Dendritic cell treated with granulocyte-macrophage colony-stimulating factor and Interleukin-4, amounts not matched to agents 40 ng/mL and 50 ng/mL, for 4 days (primary cell): ENCODE data around the gene TRMT61A.

ENCODE experiments used
- H3K27ac Mint-ChIP-seq: one replicate; pipeline ENCODE4 v1.8.0; 2022; ENCODE audit warnings: mild to moderate bottlenecking, mixed read lengths
- H3K27me3 Mint-ChIP-seq: one replicate; pipeline ENCODE4 v1.8.0; 2022; ENCODE audit warnings: mild to moderate bottlenecking, mixed read lengths
- H3K36me3 Mint-ChIP-seq: one replicate; pipeline ENCODE4 v1.8.0; 2022; ENCODE audit warnings: low read depth, mixed read lengths
- H3K4me1 Mint-ChIP-seq: one replicate; pipeline ENCODE4 v1.8.0; 2022; ENCODE audit warnings: low read depth, mixed read lengths
- H3K4me3 Mint-ChIP-seq: one replicate; pipeline ENCODE4 v1.8.0; 2022; ENCODE audit warnings: mild to moderate bottlenecking, moderate library complexity, mixed read lengths
- H3K9me3 Mint-ChIP-seq: one replicate; pipeline ENCODE4 v1.8.0; 2022; ENCODE audit warnings: mixed read lengths
- intact Hi-C: fragments of 100-400 bp; cut with micrococcal nuclease; formaldehyde crosslinking; loops from one replicate; pipeline ENCODE4 v1.15.0; 2022

TRMT61A gene

GRCh38 chr14:103581206-103581605 is 52.2 kb downstream of the TRMT61A start:
- Mint-ChIP-seq H3K27me3 (no peaks in the 10 kb centered on the region), H3K9me3 (no peaks in the 10 kb centered on the region), H3K4me3 (no peak overlapping the region), H3K36me3 (peaks cover 77% of the 10 kb centered on the region), H3K27ac (no peak overlapping the region), H3K4me1 (no peaks in the 10 kb centered on the region)
- intact Hi-C loops, result no loop called here

- Mint-ChIP-seq H3K27me3 (no peaks in the 10 kb centered on the region), H3K4me3 (no peak overlapping the region), H3K36me3 (peaks cover 72% of the 10 kb centered on the region), H3K4me1 (no peaks in the 10 kb centered on the region), H3K27ac (no peak overlapping the region), H3K9me3 (no peaks in the 10 kb centered on the region)
- intact Hi-C loops, result no loop called here
These were observed 53.1 kb downstream of the TRMT61A start for GRCh38 chr14:103581954-103582703.

GRCh38 chr14:103584326-103584915 is 55.4 kb downstream of the TRMT61A start:
- H3K27me3 Mint-ChIP-seq, result no peaks in the 10 kb centered on the region

More at GRCh38 chr14:103584326-103584915, 55.4 kb downstream of the TRMT61A start:
- intact Hi-C loops, result no loop called here
- no peak overlapping the region for H3K4me3 Mint-ChIP-seq
- no peaks in the 10 kb centered on the region for H3K9me3 Mint-ChIP-seq
- H3K4me1 Mint-ChIP-seq, result no peaks in the 10 kb centered on the region
- peaks cover 74% of the 10 kb centered on the region for H3K36me3 Mint-ChIP-seq
- no peak overlapping the region for H3K27ac Mint-ChIP-seq
